Measurements from ENCODE around the gene ZNF784.

The ZNF784 gene

DNA sequence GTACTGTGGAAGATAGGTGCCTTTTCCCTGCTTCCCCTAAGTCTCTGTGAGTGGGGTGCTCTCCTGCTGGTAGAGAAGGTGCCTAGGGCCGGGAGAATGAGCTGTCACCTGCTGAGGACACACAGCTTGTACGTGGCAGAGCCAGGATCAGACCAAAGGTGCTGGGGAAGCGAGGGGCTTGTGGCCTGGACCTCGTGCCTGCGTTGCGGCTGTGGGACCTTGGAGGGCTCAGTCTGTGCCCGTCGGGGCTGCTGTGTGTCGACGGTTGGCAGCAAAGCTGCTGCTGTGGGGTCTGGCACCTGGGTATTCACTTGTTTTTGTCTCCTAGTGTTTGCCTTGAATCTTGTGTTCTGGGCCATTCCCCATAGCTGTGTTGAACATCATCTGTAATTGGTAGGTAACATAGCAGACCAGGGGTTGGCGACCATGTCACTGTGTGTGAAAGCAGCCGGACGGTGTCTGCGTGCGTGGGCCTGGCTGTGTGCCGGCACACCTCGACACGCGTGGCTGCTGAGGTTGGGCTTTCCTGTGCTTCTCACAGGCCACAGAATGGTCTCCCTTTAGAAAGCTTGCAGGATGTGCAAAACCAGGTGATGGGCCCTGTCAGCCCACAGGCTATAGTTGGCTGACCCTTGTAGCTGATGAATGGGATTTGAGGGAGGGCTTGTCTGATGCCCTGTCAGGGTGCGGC lies 39.6 kb upstream of the ZNF784 start:
- ChIA-PET CTCF (no interaction called here), POLR2A (ENCODE audit: low non-redundant PET) (no interaction called here)
- TF ChIP-seq, protein P1, sequence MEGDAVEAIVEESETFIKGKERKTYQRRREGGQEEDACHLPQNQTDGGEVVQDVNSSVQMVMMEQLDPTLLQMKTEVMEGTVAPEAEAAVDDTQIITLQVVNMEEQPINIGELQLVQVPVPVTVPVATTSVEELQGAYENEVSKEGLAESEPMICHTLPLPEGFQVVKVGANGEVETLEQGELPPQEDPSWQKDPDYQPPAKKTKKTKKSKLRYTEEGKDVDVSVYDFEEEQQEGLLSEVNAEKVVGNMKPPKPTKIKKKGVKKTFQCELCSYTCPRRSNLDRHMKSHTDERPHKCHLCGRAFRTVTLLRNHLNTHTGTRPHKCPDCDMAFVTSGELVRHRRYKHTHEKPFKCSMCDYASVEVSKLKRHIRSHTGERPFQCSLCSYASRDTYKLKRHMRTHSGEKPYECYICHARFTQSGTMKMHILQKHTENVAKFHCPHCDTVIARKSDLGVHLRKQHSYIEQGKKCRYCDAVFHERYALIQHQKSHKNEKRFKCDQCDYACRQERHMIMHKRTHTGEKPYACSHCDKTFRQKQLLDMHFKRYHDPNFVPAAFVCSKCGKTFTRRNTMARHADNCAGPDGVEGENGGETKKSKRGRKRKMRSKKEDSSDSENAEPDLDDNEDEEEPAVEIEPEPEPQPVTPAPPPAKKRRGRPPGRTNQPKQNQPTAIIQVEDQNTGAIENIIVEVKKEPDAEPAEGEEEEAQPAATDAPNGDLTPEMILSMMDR (conservative IDR thresholded peaks at IDR 0.05; ENCODE audit: low read depth) = no peak
- DNase-seq (ENCODE audit: low spot score) = no peak
- H3K27ac ChIP-seq = no peak overlapping the region

DNA sequence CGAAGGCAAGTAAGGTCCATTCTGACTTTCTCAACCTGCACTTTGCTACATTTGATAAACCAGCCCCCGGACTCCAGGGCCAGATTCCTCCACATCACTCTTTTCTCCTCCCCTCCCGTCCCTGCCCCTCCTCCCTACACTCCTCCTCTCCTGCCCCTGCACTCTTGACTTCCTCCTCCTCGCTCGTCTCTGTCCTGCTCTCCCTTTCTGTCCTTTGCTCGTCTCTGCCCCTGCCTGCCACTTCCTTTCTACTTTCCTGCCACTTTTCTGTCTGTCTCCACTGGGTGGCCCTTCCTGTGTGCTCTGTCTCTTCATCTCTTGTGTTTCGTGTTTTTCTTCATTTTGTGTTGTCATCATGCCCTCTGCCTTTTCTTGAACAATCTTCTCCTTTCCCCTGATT lies 37.5 kb upstream of the ZNF784 start:
- peak overlapping the region; percentile 28 for H3K27ac ChIP-seq
- DNase-seq (ENCODE audit: low spot score) = no peak
- TF ChIP-seq, protein P1 (conservative IDR thresholded peaks at IDR 0.05; ENCODE audit: low read depth) = no peak
- ChIA-PET CTCF (no interaction called here), POLR2A (ENCODE audit: low non-redundant PET) (no interaction called here)

DNA sequence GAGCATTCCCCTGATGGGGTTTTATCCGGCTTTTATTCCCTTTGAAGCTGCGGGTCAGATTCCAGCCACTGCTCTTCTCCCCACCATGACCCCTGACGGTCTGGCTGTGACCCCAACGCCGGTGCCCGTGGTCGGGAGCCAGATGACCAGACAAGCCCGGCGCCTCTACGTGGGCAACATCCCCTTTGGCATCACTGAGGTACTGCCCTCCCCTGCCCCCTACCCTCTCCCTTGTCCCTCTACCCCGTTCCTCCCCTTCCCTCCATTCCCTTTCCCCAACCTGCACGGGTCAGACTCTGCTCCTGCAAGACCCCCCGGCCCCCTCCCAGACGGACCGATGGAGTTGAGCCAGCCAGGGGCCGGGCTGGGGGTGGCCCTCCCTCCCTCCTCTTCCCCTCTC lies 36.6 kb upstream of the ZNF784 start:
- DNase-seq (ENCODE audit: low spot score) = no peak
- H3K27ac ChIP-seq = peak overlapping the region; percentile 28
- TF ChIP-seq, protein P1 (conservative IDR thresholded peaks at IDR 0.05; ENCODE audit: low read depth) = no peak
- POLR2A ChIA-PET (ENCODE audit: low non-redundant PET) = no interaction called here
- CTCF ChIA-PET = no interaction called here

DNA sequence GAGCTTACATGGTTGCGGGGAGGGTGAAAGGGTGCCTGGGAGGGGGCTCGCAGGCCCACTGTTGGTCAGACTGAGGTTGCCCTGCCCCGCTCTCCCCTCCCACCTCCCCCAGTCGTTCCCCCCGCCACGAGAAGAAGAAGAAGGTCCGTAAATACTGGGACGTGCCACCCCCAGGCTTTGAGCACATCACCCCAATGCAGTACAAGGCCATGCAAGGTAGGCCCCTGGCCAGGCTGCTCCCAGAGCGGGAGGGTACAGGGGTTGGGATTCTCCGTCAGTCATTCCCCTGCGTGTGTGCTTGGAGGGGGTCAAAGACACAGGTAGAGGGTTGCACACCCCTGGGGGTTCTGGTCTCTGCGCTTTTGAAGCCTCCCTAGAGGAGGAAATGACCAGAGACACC lies 36.0 kb upstream of the ZNF784 start:
- peak overlapping the region; percentile 28 for H3K27ac ChIP-seq
- ChIA-PET CTCF (no interaction called here), POLR2A (ENCODE audit: low non-redundant PET) (no interaction called here)
- TF ChIP-seq, protein P1 (conservative IDR thresholded peaks at IDR 0.05; ENCODE audit: low read depth) = no peak
- DNase-seq (ENCODE audit: low spot score) = no peak

DNA sequence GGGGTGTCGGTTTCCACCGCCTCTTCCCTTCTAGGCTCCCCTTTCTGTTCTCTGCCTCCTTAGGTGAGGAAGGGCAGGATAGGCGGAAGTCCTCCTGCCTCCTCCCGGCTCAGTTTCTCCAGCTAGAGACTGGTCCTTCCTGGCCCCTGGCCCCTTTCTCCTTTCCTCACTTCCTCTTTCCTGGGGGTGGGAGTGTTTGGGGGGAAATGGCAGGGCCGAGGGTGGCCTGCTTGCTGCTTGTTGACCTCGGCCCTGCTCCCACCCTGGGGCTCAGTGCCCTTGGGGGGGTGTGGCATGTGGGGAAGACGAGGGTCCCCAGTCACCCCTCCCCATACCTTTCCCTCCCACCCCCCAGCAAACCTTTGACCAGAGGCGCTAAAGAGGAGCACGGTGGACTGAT lies 35.5 kb upstream of the ZNF784 start:
- ChIA-PET POLR2A (ENCODE audit: low non-redundant PET) (no interaction called here), CTCF (no interaction called here)
- DNase-seq (ENCODE audit: low spot score) = no peak
- peak overlapping the region; percentile 22 for H3K27ac ChIP-seq
- TF ChIP-seq, protein P1 (conservative IDR thresholded peaks at IDR 0.05; ENCODE audit: low read depth) = no peak

DNA sequence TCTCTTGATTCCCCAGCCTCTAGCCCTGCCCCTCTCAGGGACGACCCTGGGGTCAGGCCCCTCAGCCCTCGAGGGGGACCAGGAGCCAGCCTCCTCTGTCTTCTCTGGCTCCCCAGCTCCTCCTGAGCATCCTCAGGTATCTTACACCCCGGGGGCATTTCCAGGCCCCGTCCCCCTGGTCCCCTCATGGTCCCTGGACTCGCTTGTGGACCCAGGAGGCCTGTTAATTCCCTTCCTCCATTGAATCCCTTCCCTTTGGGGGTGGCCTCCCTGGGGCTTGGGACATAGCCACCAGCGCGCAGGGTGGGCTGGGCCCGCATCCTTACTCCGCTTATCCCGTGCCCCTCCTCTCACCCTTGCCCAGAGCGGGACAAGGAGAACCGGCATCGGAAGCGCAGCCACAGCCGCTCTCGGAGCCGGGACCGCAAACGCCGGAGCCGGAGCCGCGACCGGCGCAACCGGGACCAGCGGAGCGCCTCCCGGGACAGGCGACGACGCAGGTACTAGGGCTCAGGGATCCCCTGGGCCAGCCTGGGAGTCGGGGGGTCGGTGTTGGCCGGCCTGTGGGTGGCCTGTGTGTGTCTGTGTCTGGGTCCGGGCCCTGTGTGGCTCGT lies 34.6 kb upstream of the ZNF784 start:
- POLR2A ChIA-PET (ENCODE audit: low non-redundant PET) = no interaction called here
- DNase-seq (ENCODE audit: low spot score) = no peak
- TF ChIP-seq, protein P1 (conservative IDR thresholded peaks at IDR 0.05; ENCODE audit: low read depth) = no peak
- CTCF ChIA-PET = no interaction called here
- peak overlapping the region; percentile 22 for H3K27ac ChIP-seq
